ENCODE results near the gene WNT6. TPM values are rescaled to one million over a fixed set of nuclear protein-coding genes. Genes with fewer than 3 reads are reported as not detected.

WNT6 gene
- total RNA-seq: under 1 TPM in 1 of 3 donors, not detected in 2; 0.11 TPM

GRCh38 chr2:218859556-218859987 is at the start of gene WNT6:
TSS of gene WNT6 (plus strand) at chr2:218859805. CDS start at chr2:218860038, 233 bp downstream.
- Mint-ChIP-seq H3K27me3 (ENCODE audit: low read depth) (peaks cover 82% of the 10 kb centered on the region), H3K4me1 (ENCODE audit: low read depth) (peaks cover 16% of the 10 kb centered on the region), H3K4me3 (peak within 1 kb of the TSS; percentile 60), H3K9me3 (no peaks in the 10 kb centered on the region), H3K36me3 (ENCODE audit: insufficient read depth) (no peaks in the 10 kb centered on the region)
- ATAC-seq (peak; percentile 47 to 72), DNase-seq (no peak)

DNA sequence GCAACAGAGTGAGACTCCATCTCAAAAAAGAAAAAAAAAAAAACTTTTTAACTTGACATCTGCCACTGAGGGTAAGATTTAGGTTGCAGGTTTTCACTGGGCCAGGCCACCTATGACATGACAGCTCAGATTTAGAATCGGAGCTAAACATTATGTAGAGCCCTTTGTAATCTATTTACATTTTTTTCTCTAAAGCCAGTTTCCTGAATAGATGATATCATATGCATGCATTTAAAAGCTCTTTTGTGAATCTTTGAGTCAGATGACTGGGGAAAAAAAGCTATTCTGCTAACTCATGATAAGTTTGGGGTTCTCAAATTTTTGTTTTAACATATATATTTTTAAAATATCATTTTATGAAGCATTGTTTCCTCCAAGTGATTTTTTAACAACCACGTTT is 49.3 kb upstream of the WNT6 start:
- Mint-ChIP-seq H3K9me3 (peaks cover 5% of the 10 kb centered on the region), H3K4me1 (ENCODE audit: low read depth) (no peaks in the 10 kb centered on the region), H3K4me3 (no peak overlapping the region), H3K27me3 (ENCODE audit: low read depth) (peaks cover 37% of the 10 kb centered on the region), H3K36me3 (ENCODE audit: insufficient read depth) (no peaks in the 10 kb centered on the region)
- ATAC-seq: no peak
- DNase-seq: no peak

DNA sequence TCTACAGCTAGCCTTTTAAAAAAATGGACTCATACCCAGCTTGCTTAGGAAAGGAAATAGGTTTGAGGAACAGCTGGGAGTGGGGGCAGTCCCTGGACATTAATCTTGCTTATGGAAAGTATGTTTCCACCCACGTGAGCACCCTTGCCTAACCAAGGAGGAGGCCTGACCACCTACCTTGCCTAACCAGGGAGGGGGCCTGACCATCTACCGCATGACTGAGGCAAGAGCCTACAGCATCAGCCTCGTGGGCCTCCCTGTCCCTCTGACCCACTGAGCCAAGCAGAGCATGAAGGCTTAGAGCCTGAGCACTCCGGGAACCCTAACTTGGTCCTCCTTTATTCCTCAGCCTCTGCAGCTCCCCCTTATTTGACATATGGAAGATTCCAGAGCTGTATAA is 48.2 kb upstream of the WNT6 start:
- Mint-ChIP-seq H3K36me3 (ENCODE audit: insufficient read depth) (no peaks in the 10 kb centered on the region), H3K4me1 (ENCODE audit: low read depth) (no peaks in the 10 kb centered on the region), H3K4me3 (no peak overlapping the region), H3K27me3 (ENCODE audit: low read depth) (peaks cover 33% of the 10 kb centered on the region), H3K9me3 (no peaks in the 10 kb centered on the region)
- ATAC-seq (no peak), DNase-seq (no peak)

DNA sequence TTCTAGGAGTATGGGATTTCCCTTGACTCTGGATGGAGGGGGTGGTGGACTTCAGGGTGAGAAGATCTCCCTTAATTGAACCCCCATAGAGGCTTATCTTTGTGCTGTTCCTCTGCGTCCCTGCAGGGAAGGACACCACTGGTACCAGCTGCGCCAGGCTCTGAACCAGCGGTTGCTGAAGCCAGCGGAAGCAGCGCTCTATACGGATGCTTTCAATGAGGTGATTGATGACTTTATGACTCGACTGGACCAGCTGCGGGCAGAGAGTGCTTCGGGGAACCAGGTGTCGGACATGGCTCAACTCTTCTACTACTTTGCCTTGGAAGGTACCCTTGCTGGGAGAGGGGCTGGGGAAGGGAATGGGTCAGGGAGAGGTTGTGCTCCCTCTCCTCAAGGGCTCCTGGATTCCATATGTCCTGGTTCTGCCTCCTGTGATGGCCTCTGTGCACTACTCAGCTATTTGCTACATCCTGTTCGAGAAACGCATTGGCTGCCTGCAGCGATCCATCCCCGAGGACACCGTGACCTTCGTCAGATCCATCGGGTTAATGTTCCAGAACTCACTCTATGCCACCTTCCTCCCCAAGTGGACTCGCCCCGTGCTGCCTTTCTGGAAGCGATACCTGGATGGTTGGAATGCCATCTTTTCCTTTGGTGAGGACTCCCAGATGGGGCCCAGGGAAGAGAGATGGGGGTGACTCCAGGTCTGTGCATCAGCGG is 47.3 kb upstream of the WNT6 start:
- no peak for DNase-seq
- no peak for ATAC-seq
- Mint-ChIP-seq H3K36me3 (ENCODE audit: insufficient read depth) (no peaks in the 10 kb centered on the region), H3K4me3 (no peak overlapping the region), H3K9me3 (no peaks in the 10 kb centered on the region), H3K27me3 (ENCODE audit: low read depth) (peaks cover 33% of the 10 kb centered on the region), H3K4me1 (ENCODE audit: low read depth) (no peaks in the 10 kb centered on the region)

GRCh38 chr2:218812861-218813260 is 46.7 kb upstream of the WNT6 start:
- no peaks in the 10 kb centered on the region for H3K4me1 Mint-ChIP-seq (ENCODE audit: low read depth)

GRCh38 chr2:218813771-218814460 is 45.7 kb upstream of the WNT6 start:
- H3K4me3 Mint-ChIP-seq: no peak overlapping the region
- ATAC-seq: no peak
- no peaks in the 10 kb centered on the region for H3K9me3 Mint-ChIP-seq
- H3K27me3 Mint-ChIP-seq (ENCODE audit: low read depth): peaks cover 27% of the 10 kb centered on the region
- no peaks in the 10 kb centered on the region for H3K4me1 Mint-ChIP-seq (ENCODE audit: low read depth)
- DNase-seq: no peak
- H3K36me3 Mint-ChIP-seq (ENCODE audit: insufficient read depth): no peaks in the 10 kb centered on the region

More at GRCh38 chr2:218812861-218813260, 46.7 kb upstream of the WNT6 start:
- no peak overlapping the region for H3K4me3 Mint-ChIP-seq
- peaks cover 32% of the 10 kb centered on the region for H3K27me3 Mint-ChIP-seq (ENCODE audit: low read depth)
- no peaks in the 10 kb centered on the region for H3K36me3 Mint-ChIP-seq (ENCODE audit: insufficient read depth)
- no peak for ATAC-seq
- no peaks in the 10 kb centered on the region for H3K9me3 Mint-ChIP-seq
- DNase-seq: no peak

DNA sequence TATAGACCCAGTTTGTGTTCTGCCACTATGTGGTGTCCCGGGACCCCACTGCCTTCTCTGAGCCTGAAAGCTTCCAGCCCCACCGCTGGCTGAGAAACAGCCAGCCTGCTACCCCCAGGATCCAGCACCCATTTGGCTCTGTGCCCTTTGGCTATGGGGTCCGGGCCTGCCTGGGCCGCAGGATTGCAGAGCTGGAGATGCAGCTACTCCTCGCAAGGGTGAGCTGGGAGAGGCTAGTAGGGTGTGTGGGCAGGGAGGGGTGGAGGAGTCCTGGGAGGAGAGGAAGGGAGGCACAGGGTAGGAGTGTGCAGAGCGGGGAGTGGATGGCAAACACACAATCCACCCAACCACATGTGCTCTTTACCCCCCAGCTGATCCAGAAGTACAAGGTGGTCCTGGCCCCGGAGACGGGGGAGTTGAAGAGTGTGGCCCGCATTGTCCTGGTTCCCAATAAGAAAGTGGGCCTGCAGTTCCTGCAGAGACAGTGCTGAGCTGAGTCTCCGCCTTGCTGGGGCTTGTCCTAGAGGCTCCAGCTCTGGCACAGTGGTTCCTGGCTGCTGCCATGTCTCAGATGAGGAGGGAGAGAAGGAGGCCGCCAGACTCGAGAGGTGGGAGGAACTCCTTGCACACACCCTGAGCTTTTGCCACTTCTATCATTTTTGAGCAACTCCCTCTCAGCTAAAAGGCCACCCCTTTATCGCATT is 44.9 kb upstream of the WNT6 start:
- DNase-seq: no peak
- Mint-ChIP-seq H3K27me3 (ENCODE audit: low read depth) (peaks cover 23% of the 10 kb centered on the region), H3K4me3 (no peak overlapping the region), H3K9me3 (no peaks in the 10 kb centered on the region), H3K4me1 (ENCODE audit: low read depth) (no peaks in the 10 kb centered on the region), H3K36me3 (ENCODE audit: insufficient read depth) (no peaks in the 10 kb centered on the region)
- ATAC-seq: no peak

GRCh38 chr2:218815244-218815637 is 44.4 kb upstream of the WNT6 start:
- Mint-ChIP-seq H3K4me1 (ENCODE audit: low read depth) (no peaks in the 10 kb centered on the region), H3K4me3 (no peak overlapping the region), H3K27me3 (ENCODE audit: low read depth) (peaks cover 21% of the 10 kb centered on the region), H3K36me3 (ENCODE audit: insufficient read depth) (no peaks in the 10 kb centered on the region), H3K9me3 (no peaks in the 10 kb centered on the region)
- ATAC-seq: no peak
- DNase-seq: no peak

DNA sequence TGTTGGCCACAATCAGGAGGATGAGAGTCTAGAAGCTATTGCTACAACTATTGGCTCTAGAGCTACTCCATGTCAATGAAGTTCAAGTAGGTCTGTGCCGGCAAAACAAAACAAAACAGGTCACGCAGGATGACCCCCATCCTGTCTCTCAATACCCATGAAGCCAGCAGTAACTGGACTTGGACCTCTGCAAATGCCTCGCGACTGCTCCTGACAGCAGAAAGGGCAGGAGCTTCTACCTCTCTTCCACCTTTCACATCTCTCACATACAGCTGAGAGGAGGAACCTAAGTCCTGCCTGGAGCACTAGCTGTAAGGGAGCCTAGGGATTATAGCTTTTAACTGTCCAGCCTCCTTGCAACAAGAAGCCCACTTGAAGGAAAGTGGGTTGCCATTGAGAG is 44.0 kb upstream of the WNT6 start:
- H3K4me3 Mint-ChIP-seq: no peak overlapping the region
- H3K27me3 Mint-ChIP-seq (ENCODE audit: low read depth): peaks cover 24% of the 10 kb centered on the region
- DNase-seq (no peak), ATAC-seq (no peak)
- H3K36me3 Mint-ChIP-seq (ENCODE audit: insufficient read depth): no peaks in the 10 kb centered on the region
- H3K4me1 Mint-ChIP-seq (ENCODE audit: low read depth): no peaks in the 10 kb centered on the region
- no peaks in the 10 kb centered on the region for H3K9me3 Mint-ChIP-seq

GRCh38 chr2:218816561-218817011 is 43.0 kb upstream of the WNT6 start:
- H3K4me3 Mint-ChIP-seq: no peak overlapping the region
- ATAC-seq (no peak), DNase-seq (no peak)
- no peaks in the 10 kb centered on the region for H3K9me3 Mint-ChIP-seq
- H3K4me1 Mint-ChIP-seq (ENCODE audit: low read depth): no peaks in the 10 kb centered on the region
- no peaks in the 10 kb centered on the region for H3K36me3 Mint-ChIP-seq (ENCODE audit: insufficient read depth)
- H3K27me3 Mint-ChIP-seq (ENCODE audit: low read depth): peaks cover 23% of the 10 kb centered on the region

DNA sequence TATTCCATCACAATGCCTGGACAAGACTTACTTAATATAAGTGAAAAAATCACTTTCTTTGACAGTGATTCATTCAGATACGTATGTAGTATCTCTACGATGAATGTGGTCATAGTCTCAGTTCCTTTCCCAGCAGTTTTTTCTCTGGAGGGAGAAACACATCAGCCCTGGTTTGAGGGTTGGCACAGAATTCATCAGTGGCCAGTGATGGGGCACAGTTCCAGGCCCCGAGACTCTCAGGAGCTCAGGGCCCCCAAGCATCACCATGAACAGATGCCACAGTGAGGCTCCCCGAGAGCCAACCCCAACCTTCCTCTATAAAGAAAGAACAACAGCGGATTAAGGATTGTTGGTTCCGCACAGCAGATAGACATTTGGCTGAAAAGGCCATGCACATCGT is 40.5 kb upstream of the WNT6 start:
- Mint-ChIP-seq H3K27me3 (ENCODE audit: low read depth) (peaks cover 13% of the 10 kb centered on the region), H3K36me3 (ENCODE audit: insufficient read depth) (no peaks in the 10 kb centered on the region), H3K9me3 (no peaks in the 10 kb centered on the region), H3K4me1 (ENCODE audit: low read depth) (no peaks in the 10 kb centered on the region), H3K4me3 (no peak overlapping the region)
- ATAC-seq: no peak
- DNase-seq: no peak

DNA sequence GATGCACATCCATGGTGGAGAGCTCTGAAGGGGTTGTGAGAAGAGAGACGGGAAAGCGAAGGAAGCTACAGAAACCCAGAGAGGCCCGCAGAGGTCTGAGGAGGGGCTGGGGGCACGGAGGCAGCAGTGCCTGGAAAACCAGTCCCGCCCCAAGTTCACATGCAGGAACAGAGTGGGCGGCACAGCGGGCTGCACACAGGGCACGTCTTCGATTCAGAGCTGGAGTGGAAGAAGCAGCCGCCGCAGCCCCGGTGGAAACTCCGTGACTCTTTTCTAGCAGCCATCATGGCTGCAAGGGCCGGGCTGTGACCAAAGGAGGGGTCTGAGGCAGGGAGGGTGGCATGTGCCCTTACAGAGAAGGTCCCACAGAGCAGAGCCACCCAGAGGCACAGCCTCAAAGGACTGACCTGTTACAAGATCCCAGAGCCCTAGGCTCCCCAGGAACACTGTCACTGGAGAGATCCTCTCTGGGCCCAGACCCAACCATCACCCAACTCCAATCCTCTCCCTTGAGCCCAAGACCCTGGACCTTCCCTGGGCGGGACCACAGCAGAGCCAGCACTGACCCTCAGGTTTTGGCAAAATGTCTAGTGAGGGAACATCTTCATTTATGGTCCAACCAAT is 38.7 kb upstream of the WNT6 start:
- Mint-ChIP-seq H3K4me1 (ENCODE audit: low read depth) (no peaks in the 10 kb centered on the region), H3K27me3 (ENCODE audit: low read depth) (peaks cover 13% of the 10 kb centered on the region), H3K36me3 (ENCODE audit: insufficient read depth) (no peaks in the 10 kb centered on the region), H3K9me3 (no peaks in the 10 kb centered on the region), H3K4me3 (no peak overlapping the region)
- ATAC-seq: no peak
- DNase-seq: no peak

DNA sequence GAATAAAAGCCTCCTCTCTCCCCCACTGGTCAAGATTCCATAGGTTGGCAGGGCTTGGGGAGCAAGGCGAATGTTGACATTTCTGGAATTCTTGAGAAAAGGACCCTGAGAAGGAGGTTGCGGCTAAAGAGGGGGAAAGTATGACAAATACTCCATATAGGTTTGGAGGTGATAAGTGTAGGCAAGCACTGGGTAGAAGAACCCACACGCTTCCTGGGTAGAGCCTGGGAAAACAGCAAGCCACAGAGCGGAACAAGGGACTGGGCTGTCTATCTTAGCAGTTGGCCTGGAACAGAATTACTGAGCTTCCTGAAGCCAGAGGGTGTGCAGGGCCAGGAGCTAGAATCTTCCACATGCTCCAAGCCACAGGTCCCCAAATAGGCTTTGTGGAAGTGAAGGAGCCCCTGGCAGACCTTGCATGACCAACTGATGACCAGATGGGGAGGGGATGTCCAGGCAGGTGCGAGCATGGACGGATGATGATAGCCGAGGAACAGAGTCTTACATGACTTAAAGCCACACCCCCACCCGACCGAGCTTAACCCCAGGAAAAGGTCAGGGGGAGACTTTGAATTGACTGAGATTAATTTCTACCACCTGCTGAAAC is 37.9 kb upstream of the WNT6 start:
- Mint-ChIP-seq H3K27me3 (ENCODE audit: low read depth) (peaks cover 9% of the 10 kb centered on the region), H3K4me1 (ENCODE audit: low read depth) (no peaks in the 10 kb centered on the region), H3K36me3 (ENCODE audit: insufficient read depth) (no peaks in the 10 kb centered on the region), H3K4me3 (no peak overlapping the region), H3K9me3 (no peaks in the 10 kb centered on the region)
- ATAC-seq: no peak
- no peak for DNase-seq

DNA sequence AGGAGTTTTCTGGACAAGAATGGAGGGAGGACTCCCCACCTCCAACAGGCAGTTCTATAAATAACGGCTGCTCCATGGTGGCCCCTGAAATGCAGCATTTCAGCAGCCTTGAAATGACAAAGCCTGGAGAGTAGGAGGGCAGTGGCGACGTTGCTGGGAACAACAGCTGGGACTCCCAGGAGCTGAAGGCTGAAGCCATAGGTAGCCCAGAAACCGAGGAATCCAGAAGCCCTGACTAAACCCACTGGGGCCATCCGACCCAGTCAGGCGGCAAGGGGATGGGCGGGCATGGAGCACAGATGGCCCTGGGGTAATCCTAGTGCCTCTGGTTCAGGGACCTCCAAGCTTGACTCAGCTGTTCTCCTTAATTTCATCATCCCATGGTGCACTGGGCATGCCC is 37.0 kb upstream of the WNT6 start:
- Mint-ChIP-seq H3K4me3 (no peak overlapping the region), H3K4me1 (ENCODE audit: low read depth) (no peaks in the 10 kb centered on the region), H3K9me3 (no peaks in the 10 kb centered on the region), H3K36me3 (ENCODE audit: insufficient read depth) (no peaks in the 10 kb centered on the region), H3K27me3 (ENCODE audit: low read depth) (peaks cover 7% of the 10 kb centered on the region)
- no peak for ATAC-seq
- no peak for DNase-seq
